HepG2 (cell line): ENCODE measurements around the gene ATG4D. TPM values are rescaled to one million over a fixed set of nuclear protein-coding genes. Genes with fewer than 3 reads are reported as not detected.

Experiments used
- ATAC-seq: fragments of 200-7000 bp; cut with Tn5 transposase; 3 replicates; pipeline ENCODE4 v1.9.1; 2020; ENCODE audit warnings: mild to moderate bottlenecking, moderate library complexity
- BruUV-seq: library from RNA; stranded (reverse); fragments of 400-500 nt; replicated peaks from 2 replicates; lab custom pipeline; 2021; lab: Mats Ljungman, UMichigan
- CTCF ChIA-PET: fragments of 300-600 bp; formaldehyde crosslinking; extraction: SDS; loops from one replicate; lab custom pipeline; 2021; ENCODE audit warnings: low total read pairs, inconsistent platforms, low intra/inter-chr PET ratio; lab: Yijun Ruan, JAX
- POLR2A ChIA-PET: fragments of 350-600 bp; sonication (Branson Sonifier 250); formaldehyde crosslinking; loops from one replicate; lab custom pipeline; 2020; ENCODE audit warnings: antibody characterized with exemption, inconsistent platforms; lab: Yijun Ruan, JAX
- DNase-seq: peaks from one replicate; pipeline ENCODE4 v3.0.0-alpha.2; 2015; ENCODE audit warnings: low spot score
- FAIRE-seq: peaks from 3 replicates; lab custom pipeline; 2011; peaks lifted over from hg19 to GRCh38; lab: Jason Lieb, UNC
- H2AFZ ChIP-seq: one replicate; pipeline ENCODE4 v1.6.1; 2011; ENCODE audit warnings: low read length, inconsistent platforms
- H3K27ac ChIP-seq: fragments of 300-600 bp; 3 replicates; pipeline ENCODE4 v1.8.0; 2011; ENCODE audit warnings: mixed run types, mild to moderate bottlenecking, mixed read lengths, low read length, inconsistent platforms; ENCODE audit not compliant: insufficient read depth; ENCODE audit errors: extremely low read length
- H3K27me3 ChIP-seq, 2 experiments: fragments of 200-600 bp in 1 of 2; 2 replicates in 1 of 2; 3 replicates in 1 of 2; pipeline versions ENCODE4 v1.6.0 to v1.8.0; 2011; ENCODE audit warnings: low read length in 2 of 2, mild to moderate bottlenecking in 2 of 2, moderate library complexity in 2 of 2, inconsistent platforms in 1 of 2; ENCODE audit not compliant: insufficient read depth in 2 of 2, control insufficient read depth in 1 of 2
- H3K36me3 ChIP-seq, 2 experiments: fragments of 200-600 bp in 1 of 2; replicated peaks in 1 of 2; 2 replicates in 1 of 2; 3 replicates in 1 of 2; pipeline versions ENCODE4 v1.5.1 to v1.8.0; 2011; ENCODE audit warnings: low read length in 2 of 2, inconsistent platforms in 1 of 2; ENCODE audit not compliant: insufficient read depth in 2 of 2, control insufficient read depth in 1 of 2
- H3K4me1 ChIP-seq: 2 replicates; pipeline ENCODE4 v1.5.1; 2012; ENCODE audit warnings: low read length, inconsistent platforms; ENCODE audit not compliant: insufficient read depth
- H3K4me2 ChIP-seq: 2 replicates; pipeline ENCODE4 v1.6.0; 2011; ENCODE audit warnings: low read depth, low read length, inconsistent platforms
- H3K4me3 ChIP-seq, 3 experiments: fragments of 200-600 bp in 1 of 3; sonication (generic), shearing (Covaris generic) in 1 of 3; replicated peaks in 1 of 3; 2 replicates each; pipeline ENCODE4 v1.5.1; 2011 to 2016; ENCODE audit warnings: low read length in 3 of 3, inconsistent platforms in 2 of 3, low read depth in 2 of 3, mild to moderate bottlenecking in 2 of 3, control low read depth in 1 of 3, mixed read lengths in 1 of 3; ENCODE audit not compliant: insufficient read depth in 1 of 3
- H3K79me2 ChIP-seq: one replicate; pipeline ENCODE4 v1.6.1; 2011; ENCODE audit warnings: low read length, inconsistent platforms; ENCODE audit not compliant: insufficient read depth
- H3K9ac ChIP-seq: 2 replicates; pipeline ENCODE4 v1.6.0; 2011; ENCODE audit warnings: mild to moderate bottlenecking, low read depth, low read length, inconsistent platforms; ENCODE audit not compliant: insufficient read depth
- H3K9me3 ChIP-seq: 2 replicates; pipeline ENCODE4 v1.5.1; 2012; ENCODE audit warnings: mild to moderate bottlenecking, low read length
- H4K20me1 ChIP-seq: 2 replicates; pipeline ENCODE4 v1.6.0; 2011; ENCODE audit warnings: inconsistent platforms, mild to moderate bottlenecking, low read length, moderate library complexity; ENCODE audit not compliant: insufficient read depth
- HIC2 ChIP-seq: sonication (generic); formaldehyde crosslinking; IDR thresholded peaks from 2 replicates; pipeline ENCODE4 v1.9.0; 2022; ENCODE audit warnings: low read depth, missing genetic modification reagents
- HMGA1 ChIP-seq: sonication (generic); formaldehyde crosslinking; conservative IDR thresholded peaks from 2 replicates; pipeline ENCODE4 v1.4.0; 2020; ENCODE audit warnings: missing genetic modification reagents
- MED8 ChIP-seq: sonication (generic); formaldehyde crosslinking; IDR thresholded peaks from 2 replicates; pipeline ENCODE4 v1.8.1; 2023; ENCODE audit warnings: mild to moderate bottlenecking, missing genetic modification reagents; ENCODE audit not compliant: insufficient replicate concordance
- REXO4 ChIP-seq: sonication (generic); formaldehyde crosslinking; IDR thresholded peaks from 2 replicates; pipeline ENCODE4 v1.8.0; 2022; ENCODE audit warnings: missing genetic modification reagents, mild to moderate bottlenecking, borderline replicate concordance
- RFX3 ChIP-seq: IDR thresholded peaks from 2 replicates; pipeline ENCODE4 v1.6.1; 2016; ENCODE audit warnings: missing biosample characterization, missing genetic modification reagents
- SAP130 ChIP-seq: IDR thresholded peaks from 2 replicates; pipeline ENCODE4 v1.6.1; 2016; ENCODE audit warnings: low read depth
- THAP7 ChIP-seq: sonication (generic); formaldehyde crosslinking; IDR thresholded peaks from 2 replicates; pipeline ENCODE4 v1.8.1; 2023; ENCODE audit warnings: mild to moderate bottlenecking, missing genetic modification reagents
- ZBTB20 ChIP-seq: sonication (generic); formaldehyde crosslinking; IDR thresholded peaks from 2 replicates; pipeline ENCODE4 v1.8.1; 2023; ENCODE audit warnings: missing genetic modification reagents, low read depth, mild to moderate bottlenecking, borderline replicate concordance
- ZBTB4 ChIP-seq: sonication (generic); formaldehyde crosslinking; IDR thresholded peaks from 2 replicates; pipeline ENCODE4 v1.4.0; 2020; ENCODE audit warnings: missing genetic modification reagents, mild to moderate bottlenecking, borderline replicate concordance
- ZBTB42 ChIP-seq: sonication (generic); formaldehyde crosslinking; IDR thresholded peaks from 2 replicates; pipeline ENCODE4 v1.5.0; 2020; ENCODE audit warnings: mild to moderate bottlenecking, missing genetic modification reagents
- ZC3H13 ChIP-seq: sonication (generic); formaldehyde crosslinking; IDR thresholded peaks from 2 replicates; pipeline ENCODE4 v1.8.1; 2023; ENCODE audit warnings: mild to moderate bottlenecking, missing genetic modification reagents, moderate library complexity
- ZNF430 ChIP-seq: sonication (generic); formaldehyde crosslinking; IDR thresholded peaks from 2 replicates; pipeline ENCODE4 v1.9.0; 2021; ENCODE audit warnings: mild to moderate bottlenecking, missing genetic modification reagents
- ZNF749 ChIP-seq: sonication (generic); formaldehyde crosslinking; IDR thresholded peaks from 2 replicates; pipeline ENCODE4 v1.8.0; 2022; ENCODE audit warnings: mild to moderate bottlenecking, missing genetic modification reagents, moderate library complexity, borderline replicate concordance
- WGBS: methylation state at CpG from one replicate; pipeline ENCODE4 v1.1.6; 2017; ENCODE audit warnings: low lambda C conversion rate; 5-methylcytosine and 5-hydroxymethylcytosine counted together
- in situ Hi-C: cut with HindIII; loops from 2 replicates; pipeline ENCODE4 v1.10.0; 2017; ENCODE audit warnings: low pct_unique_long_range_greater_than_20kb; ENCODE audit not compliant: extremely low pct_ligation_motif_present
- intact Hi-C: fragments of 100-400 bp; cut with micrococcal nuclease; formaldehyde crosslinking; loops from one replicate; pipeline ENCODE4 v1.10.0; 2022; ENCODE audit not compliant: unreplicated experiment
- polyA plus RNA-seq, 8 experiments: library from polyadenylated mRNA; depleted of rRNA in 3 of 8; stranded (reverse) in 7 of 8; unstranded in 1 of 8; fragments of >200 nt; fragmentation: Illumina TruSeq in 4 of 8; extraction: Trizol in 4 of 8; gene quantifications; 2 replicates each; pipeline versions ENCODE4 v1.2.1 to v1.2.3, GENCODE V29; 2011 to 2016; ENCODE audit warnings: low read depth in 4 of 8, missing spikeins in 1 of 8, mixed read lengths in 1 of 8; ENCODE audit not compliant: insufficient read depth in 1 of 8
- total RNA-seq, 5 experiments: library from RNA; depleted of rRNA; stranded (reverse); fragments of >200 nt; fragmentation: Illumina TruSeq; extraction: Trizol; gene quantifications; 2 replicates each; pipeline ENCODE4 v1.2.3, GENCODE V29; 2016; ENCODE audit warnings: low read depth in 1 of 5
- TF ChIP-seq, protein P1 (sequence below): sonication (generic); formaldehyde crosslinking; IDR thresholded peaks from 2 replicates; pipeline ENCODE4 v1.4.0; 2020; ENCODE audit warnings: mild to moderate bottlenecking, missing genetic modification reagents

ATG4D gene
- total and polyA plus RNA-seq, 2 of the 13 experiments (the other 11 are each of a cell fraction or from before 2014, with no cell fraction given): 17.8 to 19.0 TPM

GRCh38 chr19:10519421-10519820, 24.3 kb upstream of the ATG4D start:
- intact Hi-C loops: no loop called here
- TF ChIP-seq ZNF430 (CRISPR knock-in tag) (no peak), ZBTB42 (CRISPR knock-in tag) (no peak), THAP7 (CRISPR knock-in tag) (no peak), ZC3H13 (CRISPR knock-in tag) (no peak), ZBTB4 (CRISPR knock-in tag) (no peak), ZBTB20 (no peak), SAP130 (no peak), HIC2 (CRISPR knock-in tag) (no peak), HMGA1 (CRISPR knock-in tag) (no peak), REXO4 (no peak), RFX3 (CRISPR knock-in tag) (no peak), MED8 (no peak), ZNF749 (CRISPR knock-in tag) (no peak)
- TF ChIP-seq, protein P1, sequence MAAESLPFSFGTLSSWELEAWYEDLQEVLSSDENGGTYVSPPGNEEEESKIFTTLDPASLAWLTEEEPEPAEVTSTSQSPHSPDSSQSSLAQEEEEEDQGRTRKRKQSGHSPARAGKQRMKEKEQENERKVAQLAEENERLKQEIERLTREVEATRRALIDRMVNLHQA (CRISPR knock-in tag): no peak
- no TSS peak for BruUV-seq
- no peaks in the 10 kb centered on the region for H4K20me1 ChIP-seq
- no peak overlapping the region for H3K9ac ChIP-seq
- ChIA-PET CTCF (no interaction called here), POLR2A (no interaction called here)
- H3K27me3 ChIP-seq: peaks cover 13 to 57% of the 10 kb centered on the region in 2 experiments
- H3K4me2 ChIP-seq: no peak overlapping the region
- ATAC-seq (no peak), DNase-seq (no peak), FAIRE-seq (no peak)
- no peak overlapping the region for H2AFZ ChIP-seq
- WGBS: 50% methylated on average over 7 of the region's 7 CpGs
- H3K79me2 ChIP-seq: no peaks in the 10 kb centered on the region
- in situ Hi-C loops: no loop called here
- H3K36me3 ChIP-seq: no peaks in the 10 kb centered on the region
- no peak overlapping the region for H3K4me3 ChIP-seq
- H3K4me1 ChIP-seq: peaks cover 48% of the 10 kb centered on the region
- H3K9me3 ChIP-seq: no peaks in the 10 kb centered on the region
- no peak overlapping the region for H3K27ac ChIP-seq
